ENCODE data around the gene PLXNB3.

PLXNB3 gene

GRCh38 chrX:153819384-153820040 lies 55.5 kb downstream of the PLXNB3 start:
- no peak for DNase-seq

- DNase-seq: peak; percentile 50
Observed at GRCh38 chrX:153820601-153821000, 56.6 kb downstream of the PLXNB3 start.

- DNase-seq: no peak
Observed at GRCh38 chrX:153821066-153821465, 57.0 kb downstream of the PLXNB3 start.

- no peak for DNase-seq
Observed at GRCh38 chrX:153824348-153824747, 60.3 kb downstream of the PLXNB3 start.

GRCh38 chrX:153825042-153825441 lies 61.0 kb downstream of the PLXNB3 start:
- DNase-seq: no peak

Data from NCI-H2171 (cell line).